CD1c-positive myeloid dendritic cell (primary cell): ENCODE measurements around the gene SLC24A3.

Experiments
- DNase-seq: peaks from one replicate; pipeline ENCODE4 v3.0.0-alpha.2; 2016; ENCODE audit errors: extremely low spot score

The SLC24A3 gene

GRCh38 chr20:19767070-19767469, 554.6 kb downstream of the SLC24A3 start:
- DNase-seq = no peak

- no peak for DNase-seq
Measured at GRCh38 chr20:19768325-19768842, 555.9 kb downstream of the SLC24A3 start.

GRCh38 chr20:19769507-19769906, 557.1 kb downstream of the SLC24A3 start:
- DNase-seq = no peak

GRCh38 chr20:19770375-19770774, 557.9 kb downstream of the SLC24A3 start:
- no peak for DNase-seq

GRCh38 chr20:19771031-19771430, 558.6 kb downstream of the SLC24A3 start:
- DNase-seq = no peak
